AG09309 (cell line): ENCODE data around the gene NRL.
A peak's percentile ranks its signal among the peaks of the same experiment; 100 is the strongest.
"Not testable (repeated sequence)": the region's sequence is repeated elsewhere in the genome, so short reads cannot be mapped to it uniquely, and the experiment has no call there.

Source experiments
- DNase-seq: peaks from one replicate; pipeline ENCODE4 v3.0.0-alpha.2; 2010; ENCODE audit warnings: low read depth
- H3K4me3 ChIP-seq: 2 replicates; pipeline ENCODE4 v1.5.1; 2011; ENCODE audit warnings: mild to moderate bottlenecking, low read depth, low read length, moderate library complexity; ENCODE audit not compliant: control insufficient read depth
- CTCF ChIP-seq: IDR thresholded peaks from 2 replicates; pipeline ENCODE4 v1.5.1; 2011; ENCODE audit warnings: mild to moderate bottlenecking, low read depth, low read length, inconsistent platforms; ENCODE audit not compliant: insufficient read depth, control insufficient read depth; ENCODE audit errors: missing control alignments

NRL gene

GRCh38 chr14:24053548-24054323, 61.0 kb downstream of the NRL start:
- no peak for TF ChIP-seq CTCF
- no peak for DNase-seq
- H3K4me3 ChIP-seq: no peak overlapping the region

- no peak overlapping the region; the same call in 1 of the 2 replicates for H3K4me3 ChIP-seq
- no peak for DNase-seq
- no peak for TF ChIP-seq CTCF
Measured at GRCh38 chr14:24052656-24053547, 61.8 kb downstream of the NRL start.

- no peak for DNase-seq
- H3K4me3 ChIP-seq: peak within 1 kb of the TSS; percentile 64
- no peak for TF ChIP-seq CTCF
Measured at GRCh38 chr14:24051789-24052655, 62.7 kb downstream of the NRL start, which contains the start of gene CARMIL3. TSS of gene CARMIL3 (plus strand) at chr14:24052009. CDS start at chr14:24052154, 145 bp downstream.

GRCh38 chr14:24051176-24051788, 63.5 kb downstream of the NRL start:
- no peak for TF ChIP-seq CTCF
- peak overlapping the region; percentile 46 for H3K4me3 ChIP-seq
- no peak for DNase-seq

GRCh38 chr14:24050753-24051152, 64.0 kb downstream of the NRL start:
- not testable (repeated sequence) for DNase-seq

GRCh38 chr14:24049002-24049401, 65.7 kb downstream of the NRL start:
- not testable (repeated sequence) for H3K4me3 ChIP-seq, DNase-seq

More at GRCh38 chr14:24050753-24051152, 64.0 kb downstream of the NRL start:
- not testable (repeated sequence) for H3K4me3 ChIP-seq

- no peak for DNase-seq
- H3K4me3 ChIP-seq: no peak overlapping the region
- TF ChIP-seq CTCF: no peak
Measured at GRCh38 chr14:24042746-24043145, 72.0 kb downstream of the NRL start.
